GM21447 (cell line): Measurements from ENCODE around the gene CHRDL2.
"Not testable (repeated sequence)": the region's sequence is repeated elsewhere in the genome, so short reads cannot be mapped to it uniquely, and the experiment has no call there.

ENCODE experiments used
- ATAC-seq: cut with Tn5 transposase; IDR thresholded peaks from one replicate; pipeline ENCODE4 v1.9.1; 2021; ENCODE audit not compliant: unreplicated experiment

The CHRDL2 gene, protein sequence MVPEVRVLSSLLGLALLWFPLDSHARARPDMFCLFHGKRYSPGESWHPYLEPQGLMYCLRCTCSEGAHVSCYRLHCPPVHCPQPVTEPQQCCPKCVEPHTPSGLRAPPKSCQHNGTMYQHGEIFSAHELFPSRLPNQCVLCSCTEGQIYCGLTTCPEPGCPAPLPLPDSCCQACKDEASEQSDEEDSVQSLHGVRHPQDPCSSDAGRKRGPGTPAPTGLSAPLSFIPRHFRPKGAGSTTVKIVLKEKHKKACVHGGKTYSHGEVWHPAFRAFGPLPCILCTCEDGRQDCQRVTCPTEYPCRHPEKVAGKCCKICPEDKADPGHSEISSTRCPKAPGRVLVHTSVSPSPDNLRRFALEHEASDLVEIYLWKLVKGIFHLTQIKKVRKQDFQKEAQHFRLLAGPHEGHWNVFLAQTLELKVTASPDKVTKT

DNA sequence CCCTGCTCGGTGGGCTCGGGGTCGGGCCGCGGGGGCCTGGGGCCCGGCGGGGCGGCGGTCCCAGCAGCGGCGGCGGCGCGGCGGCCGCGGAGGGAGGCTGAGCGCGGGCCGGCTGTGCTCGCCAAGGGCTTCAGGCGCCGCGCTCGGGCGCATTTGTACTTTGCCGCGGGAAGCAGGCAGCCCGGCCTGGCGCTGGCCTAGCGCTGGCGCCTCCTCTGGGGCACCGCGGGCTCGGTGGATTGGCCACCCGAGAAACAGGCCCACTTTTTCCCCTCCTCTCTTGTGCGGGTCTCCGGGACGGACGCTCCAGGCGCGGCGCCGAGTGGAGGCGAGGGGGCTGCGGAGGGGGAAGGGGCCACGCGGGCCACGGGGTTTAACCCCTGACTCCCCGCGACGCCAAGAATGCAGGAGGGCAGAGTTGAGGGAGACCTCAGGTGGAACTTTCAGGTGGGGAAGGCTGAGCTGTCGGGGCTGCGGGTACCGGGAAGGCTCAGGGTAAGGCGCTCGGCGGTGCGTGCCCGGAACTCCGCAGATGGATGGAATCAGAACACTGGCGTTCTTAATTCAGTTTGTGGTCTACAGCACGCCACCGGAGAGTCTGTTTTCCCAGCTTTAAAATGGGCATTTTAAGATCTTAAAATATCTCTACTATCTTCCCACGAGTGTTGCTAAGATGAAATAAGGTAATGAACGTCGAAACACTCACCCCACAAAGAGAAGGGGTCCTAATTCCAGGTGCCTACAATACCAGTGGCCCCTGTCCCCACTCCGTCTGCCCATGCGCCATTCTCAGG is at the start of gene CHRDL2:
TSS of gene CHRDL2 (minus strand) at position 126 of the 794 bp plus-strand sequence. CDS start 538 bp downstream, outside the sequence.
- no peak for ATAC-seq

DNA sequence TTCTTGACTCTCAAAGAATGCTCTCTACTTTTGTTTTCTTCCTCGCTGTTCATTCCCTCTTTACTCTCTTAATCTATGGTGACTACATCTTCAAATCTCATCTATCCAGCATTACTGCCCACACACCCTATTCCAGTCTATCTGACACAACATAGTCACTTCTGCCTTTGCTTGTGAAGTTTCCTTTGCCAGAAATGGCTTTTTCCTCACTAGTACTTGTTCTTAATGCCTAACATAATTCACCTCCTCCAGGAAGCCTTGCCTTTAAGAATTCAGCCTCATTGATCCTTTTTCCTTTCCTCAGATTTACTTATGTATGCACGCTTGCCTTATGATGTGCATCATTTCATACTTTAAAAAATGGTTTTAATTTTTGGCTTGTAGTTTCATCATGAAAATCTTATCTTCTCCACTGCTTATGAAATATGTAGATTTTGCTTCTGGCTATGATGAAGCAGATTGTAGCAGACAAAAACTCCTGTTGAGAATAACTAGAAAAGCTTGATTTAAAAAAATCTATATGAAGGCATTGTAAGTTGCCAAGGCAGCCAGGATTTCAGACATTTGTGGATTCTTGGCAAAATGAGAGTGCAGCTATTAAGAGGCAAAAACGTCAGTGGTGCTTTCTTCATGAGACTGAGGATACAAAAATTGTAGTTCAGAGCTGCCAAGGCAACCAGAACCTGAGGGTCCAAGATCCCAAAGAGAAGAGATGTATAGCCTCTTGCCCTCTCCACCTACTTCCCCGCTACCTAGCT is 49.2 kb upstream of the CHRDL2 start:
- no peak for ATAC-seq

DNA sequence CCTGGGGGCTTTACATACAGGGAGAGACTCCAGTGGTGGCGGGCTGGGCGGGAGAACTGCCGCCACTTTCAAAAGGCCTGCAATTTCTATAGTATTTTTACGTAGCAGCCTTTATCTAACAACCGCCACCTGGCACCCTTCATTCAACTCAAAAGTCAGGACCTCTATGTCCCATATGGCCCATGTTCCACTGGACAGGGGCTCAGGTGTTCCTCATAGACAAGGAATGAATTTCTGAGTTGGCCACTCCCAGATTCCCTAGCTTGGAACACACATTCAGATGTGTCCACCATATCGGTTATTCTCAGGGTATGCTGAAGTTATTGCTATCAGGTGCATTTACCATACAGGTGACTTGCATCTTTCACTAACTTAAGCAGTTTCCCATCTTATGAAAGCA is 47.4 kb upstream of the CHRDL2 start:
- ATAC-seq, result no peak

- ATAC-seq, result no peak
Observed at GRCh38 chr11:74777877-74778276, 46.7 kb upstream of the CHRDL2 start.

GRCh38 chr11:74777038-74777437 is 45.8 kb upstream of the CHRDL2 start:
- no peak for ATAC-seq

- ATAC-seq, result no peak
Observed at GRCh38 chr11:74776546-74776945, 45.3 kb upstream of the CHRDL2 start.

- ATAC-seq, result no peak
Observed at GRCh38 chr11:74775762-74776161, 44.5 kb upstream of the CHRDL2 start.

GRCh38 chr11:74773476-74773875 is 42.2 kb upstream of the CHRDL2 start:
- no peak for ATAC-seq

DNA sequence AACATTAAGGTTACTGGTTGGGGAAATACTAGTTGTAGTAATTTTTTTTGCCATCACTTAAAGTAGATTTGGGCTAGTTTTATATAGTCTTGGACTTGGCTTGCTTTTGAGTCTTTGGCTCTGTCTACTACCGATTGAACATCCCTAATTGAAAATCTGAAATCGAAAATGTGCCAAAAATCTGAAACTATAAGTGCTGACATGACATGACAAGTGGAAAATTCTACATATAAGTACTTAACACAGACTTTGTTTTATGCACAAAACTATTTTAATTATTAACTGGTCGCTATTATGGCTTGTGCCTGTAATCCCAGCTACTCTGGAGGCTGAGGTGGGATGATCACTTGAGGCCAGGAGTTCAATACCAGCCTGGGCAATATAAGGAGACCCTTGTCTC is 39.9 kb upstream of the CHRDL2 start:
- ATAC-seq, result no peak

DNA sequence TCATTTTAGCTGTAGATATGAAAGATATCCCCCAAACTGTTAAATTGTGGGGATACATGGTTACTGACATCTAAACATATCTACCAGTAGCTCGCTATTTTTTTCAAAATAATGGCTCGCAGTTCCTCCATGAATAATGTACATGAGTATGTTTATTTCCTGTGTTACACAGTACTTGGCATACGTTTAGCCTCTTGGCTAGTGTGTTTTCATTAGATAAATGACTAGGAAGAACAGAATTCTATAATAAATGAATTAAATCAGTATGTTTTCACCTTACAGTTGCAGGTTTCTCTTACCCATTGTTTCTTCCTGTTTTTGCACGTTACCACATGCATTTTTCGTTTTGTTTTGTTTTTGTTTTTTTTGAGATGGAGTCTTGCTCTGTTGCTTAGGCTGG is 39.2 kb upstream of the CHRDL2 start:
- no peak for ATAC-seq

DNA sequence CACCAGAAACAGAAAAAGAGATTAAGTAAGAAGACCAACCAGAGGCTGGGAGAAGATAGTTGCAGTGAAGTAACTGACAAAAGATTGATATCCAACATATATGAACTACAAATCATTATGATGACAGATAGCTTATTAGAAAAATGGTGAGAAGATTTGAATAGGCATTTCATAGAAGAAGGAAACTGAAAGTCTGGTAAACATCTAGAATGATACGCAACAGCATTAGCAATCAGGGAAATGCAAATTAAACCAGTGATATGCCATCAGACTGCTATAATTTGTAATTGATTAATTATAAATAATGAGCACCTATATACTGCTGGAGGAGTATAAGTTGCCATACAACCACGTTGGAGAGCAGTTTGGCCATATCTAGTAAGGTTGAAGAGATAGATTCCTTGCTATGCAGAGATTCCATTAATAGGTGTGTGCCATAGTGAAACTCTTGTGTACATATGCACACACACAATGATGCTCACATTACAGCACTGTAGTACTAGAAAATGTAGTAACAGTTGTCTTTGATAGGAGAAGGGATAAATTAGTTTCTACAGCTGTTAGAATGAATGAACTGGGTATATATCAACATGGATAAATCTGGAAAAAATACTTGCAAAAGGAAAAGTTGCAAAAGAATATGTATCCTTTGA is 38.0 kb upstream of the CHRDL2 start:
- ATAC-seq, result no peak

- peak; percentile 64 for ATAC-seq
Observed at GRCh38 chr11:74768172-74768651, 37.0 kb upstream of the CHRDL2 start.

DNA sequence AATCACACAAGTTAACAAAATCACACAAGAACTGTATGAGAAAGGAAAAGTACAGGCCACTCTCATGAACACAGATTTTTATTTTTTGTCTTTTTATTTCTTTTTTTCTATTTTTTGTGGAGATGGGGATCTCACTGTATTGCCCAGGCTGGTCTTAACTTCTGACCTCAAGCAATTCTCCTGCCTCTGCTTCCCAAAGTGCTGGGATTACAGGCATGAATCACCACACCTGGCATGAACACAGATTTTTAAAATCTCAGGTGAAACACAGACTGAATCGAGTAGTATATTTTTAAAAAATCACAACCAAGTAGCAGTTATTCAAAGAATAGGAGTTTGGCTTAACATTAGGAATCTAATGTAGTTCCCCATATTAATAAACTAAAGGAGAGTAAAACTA is 35.7 kb upstream of the CHRDL2 start:
- ATAC-seq, result no peak

GRCh38 chr11:74756571-74756970 is 25.3 kb upstream of the CHRDL2 start:
- ATAC-seq, result no peak

GRCh38 chr11:74755395-74755995 is 24.3 kb upstream of the CHRDL2 start:
- ATAC-seq, result no peak

GRCh38 chr11:74754507-74755252 is 23.5 kb upstream of the CHRDL2 start:
- no peak for ATAC-seq

DNA sequence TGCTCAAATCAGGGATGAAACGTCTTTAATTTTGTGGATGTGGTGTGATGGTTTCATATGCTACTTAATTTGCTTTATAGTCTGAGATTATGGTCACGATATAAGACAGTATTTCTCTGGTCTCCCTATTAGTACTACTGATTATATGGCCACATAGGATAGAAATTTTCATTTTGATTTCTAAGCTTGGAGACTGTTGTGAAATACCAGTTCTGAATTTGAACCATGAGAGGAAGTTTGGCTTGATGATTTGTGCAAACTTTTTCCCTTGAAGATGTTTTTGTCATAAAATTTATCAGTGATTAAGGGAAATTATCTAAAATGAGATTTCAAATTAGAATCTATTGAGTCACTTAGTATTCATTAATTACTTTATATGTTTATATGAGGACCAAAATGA is 20.1 kb upstream of the CHRDL2 start:
- ATAC-seq, result no peak

- not testable (repeated sequence) for ATAC-seq
Observed at GRCh38 chr11:74750598-74750997, 19.4 kb upstream of the CHRDL2 start.

- ATAC-seq, result no peak
Observed at GRCh38 chr11:74749965-74750296, 18.7 kb upstream of the CHRDL2 start.
